ENCODE measurements around the gene GSE1. TPM values are rescaled to one million over a fixed set of nuclear protein-coding genes. Genes with fewer than 3 reads are reported as not detected.
A peak's percentile ranks its signal among the peaks of the same experiment; 100 is the strongest.

The GSE1 gene
- total RNA-seq, 1 experiment from 2014 or later: 97.5 TPM

GRCh38 chr16:85699628-85700027, 86.5 kb downstream of the GSE1 start:
- Histone ChIP-seq H3K36me3 (ENCODE audit: control insufficient read depth, insufficient read depth, low read length) (no peaks in the 10 kb centered on the region), H3K4me3 (ENCODE audit: low read depth in 2 of 2, low read length in 2 of 2) (no peak overlapping the region), H3K27ac (ENCODE audit: low read length) (no peak overlapping the region), H3K27me3 (ENCODE audit: control insufficient read depth, insufficient read depth, low read length) (no peaks in the 10 kb centered on the region), H3K4me1 (ENCODE audit: control insufficient read depth, insufficient read depth, low read length) (peaks cover 4% of the 10 kb centered on the region; the same call in 1 of the 2 replicates), H3K9me3 (ENCODE audit: control insufficient read depth, insufficient read depth, low read depth, low read length) (no peaks in the 10 kb centered on the region)
- intact Hi-C loops (cut with micrococcal nuclease; ENCODE audit: unreplicated experiment) (no loop called here), in situ Hi-C loops (cut with HindIII; ENCODE audit: low pct_unique_long_range_greater_than_20kb, low sequenced_read_pairs) (no loop called here)
- ChIA-PET CTCF (no interaction called here), POLR2A (no interaction called here)
- TF ChIP-seq TCF7L2 (IDR thresholded peaks at IDR 0.05; ENCODE audit: low read depth, low read length) (no peak), POLR2AphosphoS5 (IDR thresholded peaks at IDR 0.05; ENCODE audit: low read depth, low read length) (no peak), CTCF (IDR thresholded peaks at IDR 0.05) (no peak), SIN3A (IDR thresholded peaks at IDR 0.05; ENCODE audit: borderline replicate concordance, insufficient read depth, low read depth, low read length) (no peak)
- TF ChIP-seq, protein P1, sequence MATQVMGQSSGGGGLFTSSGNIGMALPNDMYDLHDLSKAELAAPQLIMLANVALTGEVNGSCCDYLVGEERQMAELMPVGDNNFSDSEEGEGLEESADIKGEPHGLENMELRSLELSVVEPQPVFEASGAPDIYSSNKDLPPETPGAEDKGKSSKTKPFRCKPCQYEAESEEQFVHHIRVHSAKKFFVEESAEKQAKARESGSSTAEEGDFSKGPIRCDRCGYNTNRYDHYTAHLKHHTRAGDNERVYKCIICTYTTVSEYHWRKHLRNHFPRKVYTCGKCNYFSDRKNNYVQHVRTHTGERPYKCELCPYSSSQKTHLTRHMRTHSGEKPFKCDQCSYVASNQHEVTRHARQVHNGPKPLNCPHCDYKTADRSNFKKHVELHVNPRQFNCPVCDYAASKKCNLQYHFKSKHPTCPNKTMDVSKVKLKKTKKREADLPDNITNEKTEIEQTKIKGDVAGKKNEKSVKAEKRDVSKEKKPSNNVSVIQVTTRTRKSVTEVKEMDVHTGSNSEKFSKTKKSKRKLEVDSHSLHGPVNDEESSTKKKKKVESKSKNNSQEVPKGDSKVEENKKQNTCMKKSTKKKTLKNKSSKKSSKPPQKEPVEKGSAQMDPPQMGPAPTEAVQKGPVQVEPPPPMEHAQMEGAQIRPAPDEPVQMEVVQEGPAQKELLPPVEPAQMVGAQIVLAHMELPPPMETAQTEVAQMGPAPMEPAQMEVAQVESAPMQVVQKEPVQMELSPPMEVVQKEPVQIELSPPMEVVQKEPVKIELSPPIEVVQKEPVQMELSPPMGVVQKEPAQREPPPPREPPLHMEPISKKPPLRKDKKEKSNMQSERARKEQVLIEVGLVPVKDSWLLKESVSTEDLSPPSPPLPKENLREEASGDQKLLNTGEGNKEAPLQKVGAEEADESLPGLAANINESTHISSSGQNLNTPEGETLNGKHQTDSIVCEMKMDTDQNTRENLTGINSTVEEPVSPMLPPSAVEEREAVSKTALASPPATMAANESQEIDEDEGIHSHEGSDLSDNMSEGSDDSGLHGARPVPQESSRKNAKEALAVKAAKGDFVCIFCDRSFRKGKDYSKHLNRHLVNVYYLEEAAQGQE (IDR thresholded peaks at IDR 0.05; ENCODE audit: insufficient read depth in 1 of 2, low read depth in 2 of 2, low read length in 1 of 2): no peak
- DNase-seq (ENCODE audit: low read depth, low spot score) (no peak), ATAC-seq (peak; percentile 40; the same call in 1 of the 2 replicates)
- no TSS peak for BruUV-seq (replicated peaks)

- Histone ChIP-seq H3K9me3 (ENCODE audit: control insufficient read depth, insufficient read depth, low read depth, low read length) (no peaks in the 10 kb centered on the region), H3K4me1 (ENCODE audit: control insufficient read depth, insufficient read depth, low read length) (no peaks in the 10 kb centered on the region), H3K4me3 (ENCODE audit: low read depth in 2 of 2, low read length in 2 of 2) (no peak overlapping the region), H3K27me3 (ENCODE audit: control insufficient read depth, insufficient read depth, low read length) (no peaks in the 10 kb centered on the region), H3K36me3 (ENCODE audit: control insufficient read depth, insufficient read depth, low read length) (no peaks in the 10 kb centered on the region), H3K27ac (ENCODE audit: low read length) (no peak overlapping the region)
- DNase-seq (ENCODE audit: low read depth, low spot score) (no peak), ATAC-seq (no peak)
- in situ Hi-C loops (cut with HindIII; ENCODE audit: low pct_unique_long_range_greater_than_20kb, low sequenced_read_pairs) (no loop called here), intact Hi-C loops (cut with micrococcal nuclease; ENCODE audit: unreplicated experiment) (no loop called here)
- BruUV-seq (replicated peaks): no TSS peak
- ChIA-PET POLR2A (no interaction called here), CTCF (no interaction called here)
- TF ChIP-seq POLR2AphosphoS5 (IDR thresholded peaks at IDR 0.05; ENCODE audit: low read depth, low read length) (no peak), CTCF (IDR thresholded peaks at IDR 0.05) (no peak), TCF7L2 (IDR thresholded peaks at IDR 0.05; ENCODE audit: low read depth, low read length) (no peak), SIN3A (IDR thresholded peaks at IDR 0.05; ENCODE audit: borderline replicate concordance, insufficient read depth, low read depth, low read length) (no peak)
- TF ChIP-seq, protein P1 (IDR thresholded peaks at IDR 0.05; ENCODE audit: insufficient read depth in 1 of 2, low read depth in 2 of 2, low read length in 1 of 2): no peak
These were observed 90.9 kb downstream of the GSE1 start for GRCh38 chr16:85704011-85704410.
